ENCODE results near the gene DUSP28.

DUSP28 gene

DNA sequence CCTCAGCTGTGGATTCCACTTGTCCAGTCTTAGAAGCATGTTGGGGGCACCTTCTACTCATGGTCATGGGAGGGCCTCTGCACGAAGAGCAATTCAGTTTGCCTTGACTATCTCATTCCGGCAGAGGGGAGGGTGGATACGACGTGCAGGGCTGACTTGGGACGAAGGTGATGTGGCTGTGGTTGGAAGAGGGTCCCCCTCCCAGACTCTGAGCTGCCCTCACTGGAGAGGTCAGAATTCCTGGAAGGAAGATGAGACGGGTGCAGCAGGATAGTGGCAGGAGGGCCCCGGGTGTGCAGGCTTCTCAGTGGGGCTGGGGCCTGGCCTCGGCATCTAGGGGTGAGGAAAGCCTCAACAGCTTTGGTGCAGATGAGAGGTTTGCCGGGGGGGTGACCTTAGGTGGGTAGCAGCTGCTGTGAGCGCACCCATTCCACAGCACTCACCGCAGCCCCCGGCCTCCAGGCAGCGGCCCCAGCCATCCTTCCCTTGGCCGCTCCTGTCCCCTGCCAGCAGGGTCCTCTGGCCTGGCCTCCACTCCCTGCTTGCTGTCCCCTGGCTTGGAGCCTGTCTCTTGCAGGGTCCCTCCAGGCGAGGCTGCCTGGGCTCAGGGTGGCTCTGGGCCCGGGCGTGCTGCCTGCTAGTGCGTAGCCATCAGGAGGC lies 11.3 kb downstream of the DUSP28 start:
- H3K9ac ChIP-seq (ENCODE audit: low read depth, low read length) = no peak overlapping the region
- H3K27ac ChIP-seq (ENCODE audit: low read length) = no peak overlapping the region
- H3K36me3 ChIP-seq (ENCODE audit: insufficient read depth, low read depth, low read length) = no peaks in the 10 kb centered on the region
- H3K4me3 ChIP-seq (ENCODE audit: low read length) = no peak overlapping the region
- peaks cover 34% of the 10 kb centered on the region for H3K27me3 ChIP-seq (ENCODE audit: insufficient read depth, low read length)
- H3K9me3 ChIP-seq (ENCODE audit: insufficient read depth, low read depth, low read length) = no peaks in the 10 kb centered on the region
- H3K4me1 ChIP-seq (ENCODE audit: insufficient read depth, low read length) = no peaks in the 10 kb centered on the region

DNA sequence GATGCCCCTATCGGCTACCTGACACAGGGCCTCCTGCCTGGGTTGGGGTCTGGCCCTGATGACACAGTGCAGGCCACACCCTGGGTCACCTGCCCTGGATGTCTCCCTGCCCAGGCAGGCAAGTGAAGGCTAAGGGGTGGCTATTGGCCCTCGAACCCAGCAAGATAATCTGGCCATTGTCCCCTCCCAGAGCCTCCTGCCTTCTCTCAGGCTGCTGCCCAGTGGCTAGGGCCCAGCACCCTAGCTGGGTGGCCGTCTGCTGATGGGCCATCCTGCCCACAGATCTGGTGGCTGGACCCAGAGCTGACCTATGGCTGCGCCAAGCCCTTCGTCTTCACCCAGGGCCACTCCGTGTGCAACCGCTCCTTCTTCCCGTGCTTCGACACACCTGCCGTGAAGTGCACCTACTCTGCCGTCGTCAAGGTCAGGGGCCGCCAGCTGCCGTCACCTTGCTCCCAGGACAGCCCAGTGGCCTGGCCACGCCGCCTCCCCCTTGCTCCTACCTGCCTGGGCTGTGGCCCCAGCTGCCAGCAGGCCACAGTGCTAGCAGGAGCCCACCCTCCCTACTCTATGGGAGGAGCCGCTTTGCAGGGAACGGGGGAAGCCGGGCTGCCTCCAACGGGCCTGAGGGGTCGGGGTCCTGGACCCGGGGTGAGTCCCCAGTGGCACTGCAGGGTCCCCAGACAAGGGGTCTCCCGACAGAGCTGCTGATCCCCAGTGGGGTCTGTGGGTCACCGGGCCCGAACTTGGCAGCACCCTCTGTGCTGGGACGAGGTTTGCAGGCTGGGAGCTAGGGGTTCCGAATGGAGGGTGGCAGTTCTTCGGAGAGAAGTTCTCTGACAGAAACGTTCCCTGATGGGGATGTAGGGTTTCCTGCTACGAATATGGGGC lies 12.2 kb downstream of the DUSP28 start:
- Histone ChIP-seq H3K9me3 (ENCODE audit: insufficient read depth, low read depth, low read length) (no peaks in the 10 kb centered on the region), H3K27ac (ENCODE audit: low read length) (no peak overlapping the region), H3K4me3 (ENCODE audit: low read length) (no peak overlapping the region), H3K4me1 (ENCODE audit: insufficient read depth, low read length) (no peaks in the 10 kb centered on the region), H3K9ac (ENCODE audit: low read depth, low read length) (no peak overlapping the region), H3K27me3 (ENCODE audit: insufficient read depth, low read length) (peaks cover 25% of the 10 kb centered on the region), H3K36me3 (ENCODE audit: insufficient read depth, low read depth, low read length) (no peaks in the 10 kb centered on the region)

DNA sequence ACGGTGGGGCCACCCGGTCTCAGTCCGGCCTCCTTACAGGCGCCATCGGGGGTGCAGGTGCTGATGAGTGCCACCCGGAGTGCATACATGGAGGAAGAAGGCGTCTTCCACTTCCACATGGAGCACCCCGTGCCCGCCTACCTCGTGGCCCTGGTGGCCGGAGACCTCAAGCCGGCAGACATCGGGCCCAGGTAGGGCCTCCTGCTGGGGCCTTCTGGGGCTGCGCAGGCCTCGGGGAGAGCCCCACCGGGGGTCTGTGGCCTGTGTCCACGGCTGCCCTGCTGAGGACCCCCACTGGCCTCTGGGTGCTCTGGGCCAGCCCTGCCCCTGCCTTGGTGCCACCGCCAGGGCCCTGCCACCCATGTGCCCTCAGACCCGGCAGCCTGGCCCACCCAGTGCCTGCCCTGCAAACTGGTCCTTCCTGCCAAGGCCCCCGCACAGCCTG lies 12.9 kb downstream of the DUSP28 start:
- H3K9ac ChIP-seq (ENCODE audit: low read depth, low read length) = no peak overlapping the region
- H3K4me3 ChIP-seq (ENCODE audit: low read length) = no peak overlapping the region
- no peaks in the 10 kb centered on the region for H3K9me3 ChIP-seq (ENCODE audit: insufficient read depth, low read depth, low read length)
- H3K4me1 ChIP-seq (ENCODE audit: insufficient read depth, low read length) = no peaks in the 10 kb centered on the region
- no peaks in the 10 kb centered on the region for H3K36me3 ChIP-seq (ENCODE audit: insufficient read depth, low read depth, low read length)
- H3K27me3 ChIP-seq (ENCODE audit: insufficient read depth, low read length) = peaks cover 18% of the 10 kb centered on the region
- H3K27ac ChIP-seq (ENCODE audit: low read length) = no peak overlapping the region

DNA sequence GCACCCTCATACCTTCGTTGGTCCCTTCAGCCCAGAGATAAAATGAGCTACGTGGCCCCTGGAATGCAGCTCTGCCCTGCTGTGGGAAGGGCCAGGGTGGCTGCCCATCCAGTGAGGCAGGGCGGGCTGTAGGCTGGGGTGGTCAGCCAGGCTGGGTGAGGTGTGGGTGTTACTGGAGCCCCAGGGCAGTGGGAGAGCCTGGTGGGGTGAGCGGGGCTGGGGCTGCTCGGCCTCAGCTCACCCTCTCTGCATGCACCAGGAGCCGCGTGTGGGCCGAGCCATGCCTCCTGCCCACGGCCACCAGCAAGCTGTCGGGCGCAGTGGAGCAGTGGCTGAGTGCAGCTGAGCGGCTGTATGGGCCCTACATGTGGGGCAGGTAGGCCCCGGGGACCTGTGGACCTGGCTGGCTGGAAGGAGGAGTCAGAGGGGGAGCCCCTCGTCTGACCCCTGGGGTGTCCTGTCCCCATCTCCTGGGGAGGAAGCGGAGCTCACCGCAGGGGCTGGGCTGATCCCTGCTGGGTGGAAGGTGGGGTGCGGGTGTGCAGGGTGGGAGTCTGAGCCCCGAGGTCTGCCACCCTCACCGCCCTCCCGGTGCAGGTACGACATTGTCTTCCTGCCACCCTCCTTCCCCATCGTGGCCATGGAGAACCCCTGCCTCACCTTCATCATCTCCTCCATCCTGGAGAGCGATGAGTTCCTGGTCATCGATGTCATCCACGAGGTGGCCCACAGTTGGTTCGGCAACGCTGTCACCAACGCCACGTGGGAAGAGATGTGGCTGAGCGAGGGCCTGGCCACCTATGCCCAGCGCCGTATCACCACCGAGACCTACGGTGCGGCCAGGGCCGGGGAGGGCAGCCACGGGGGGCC lies 13.6 kb downstream of the DUSP28 start:
- no peak overlapping the region for H3K27ac ChIP-seq (ENCODE audit: low read length)
- H3K4me1 ChIP-seq (ENCODE audit: insufficient read depth, low read length) = no peaks in the 10 kb centered on the region
- H3K27me3 ChIP-seq (ENCODE audit: insufficient read depth, low read length) = peaks cover 18% of the 10 kb centered on the region
- no peak overlapping the region for H3K4me3 ChIP-seq (ENCODE audit: low read length)
- H3K36me3 ChIP-seq (ENCODE audit: insufficient read depth, low read depth, low read length) = no peaks in the 10 kb centered on the region
- no peaks in the 10 kb centered on the region for H3K9me3 ChIP-seq (ENCODE audit: insufficient read depth, low read depth, low read length)
- no peak overlapping the region for H3K9ac ChIP-seq (ENCODE audit: low read depth, low read length)

DNA sequence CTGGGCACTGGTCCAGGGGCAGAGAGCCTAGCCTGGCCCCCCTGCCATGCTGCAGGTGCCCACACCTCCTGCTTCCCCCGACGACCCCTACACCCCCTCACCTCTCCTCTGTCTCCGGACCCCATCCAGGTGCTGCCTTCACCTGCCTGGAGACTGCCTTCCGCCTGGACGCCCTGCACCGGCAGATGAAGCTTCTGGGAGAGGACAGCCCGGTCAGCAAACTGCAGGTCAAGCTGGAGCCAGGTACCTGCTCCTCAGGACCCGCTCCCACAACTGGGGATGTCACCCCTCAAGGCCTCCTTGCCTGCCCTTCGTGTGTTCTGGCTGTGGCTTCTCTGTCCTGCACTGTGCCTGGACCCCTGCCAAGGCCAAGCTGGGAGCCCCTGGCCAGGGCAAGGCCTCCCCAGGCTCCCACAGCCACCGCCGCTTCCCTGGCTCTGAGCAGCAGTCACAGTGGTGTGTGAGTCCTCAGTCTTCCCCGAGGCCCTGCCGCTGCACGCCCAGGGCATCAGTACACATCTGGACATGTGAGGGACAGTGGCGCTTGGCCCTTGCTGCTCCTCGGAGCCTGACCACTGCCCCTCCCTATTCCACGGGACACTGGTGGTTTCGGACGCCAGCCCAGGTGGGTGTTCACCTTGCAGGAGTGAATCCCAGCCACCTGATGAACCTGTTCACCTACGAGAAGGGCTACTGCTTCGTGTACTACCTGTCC lies 14.4 kb downstream of the DUSP28 start:
- Histone ChIP-seq H3K4me3 (ENCODE audit: low read length) (no peak overlapping the region), H3K27ac (ENCODE audit: low read length) (no peak overlapping the region), H3K9me3 (ENCODE audit: insufficient read depth, low read depth, low read length) (no peaks in the 10 kb centered on the region), H3K27me3 (ENCODE audit: insufficient read depth, low read length) (peaks cover 10% of the 10 kb centered on the region), H3K9ac (ENCODE audit: low read depth, low read length) (no peak overlapping the region), H3K4me1 (ENCODE audit: insufficient read depth, low read length) (no peaks in the 10 kb centered on the region), H3K36me3 (ENCODE audit: insufficient read depth, low read depth, low read length) (no peaks in the 10 kb centered on the region)

DNA sequence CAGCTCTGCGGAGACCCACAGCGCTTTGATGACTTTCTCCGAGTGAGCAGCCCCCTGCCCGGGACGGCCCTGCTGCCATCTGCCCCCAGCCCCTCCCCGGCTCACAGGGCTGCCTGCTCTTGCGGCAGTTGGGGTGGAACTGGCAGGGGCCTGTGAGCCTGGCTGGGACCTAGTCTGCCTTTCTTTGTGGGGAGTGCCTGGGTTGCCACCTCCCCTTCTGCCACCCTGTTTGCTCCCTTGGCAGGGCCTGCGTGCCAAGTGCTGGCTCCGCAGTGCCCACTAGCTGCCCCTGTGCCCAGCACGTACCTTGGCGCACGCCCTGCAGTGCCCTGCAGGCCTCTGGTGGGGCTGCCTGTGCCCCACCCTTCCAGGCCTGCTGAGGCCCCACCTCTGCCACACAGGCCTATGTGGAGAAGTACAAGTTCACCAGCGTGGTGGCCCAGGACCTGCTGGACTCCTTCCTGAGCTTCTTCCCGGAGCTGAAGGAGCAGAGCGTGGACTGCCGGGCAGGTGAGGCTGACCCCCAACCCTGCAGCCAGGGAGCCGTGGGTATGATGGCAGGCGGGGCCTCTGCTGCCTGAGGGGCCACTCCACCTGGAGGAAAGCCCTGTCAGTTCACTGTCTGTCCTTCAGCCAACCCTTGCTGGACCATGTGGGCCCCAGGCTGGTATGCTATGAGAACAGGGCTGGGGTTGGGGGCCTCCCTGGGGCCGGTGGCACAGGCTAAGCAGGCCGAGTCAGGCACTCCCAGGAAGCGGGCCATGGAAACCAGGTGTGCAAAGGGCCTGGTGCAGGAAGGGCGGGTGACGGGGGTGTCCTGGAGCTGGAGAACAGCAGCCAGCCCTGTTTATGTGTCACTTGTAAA lies 15.2 kb downstream of the DUSP28 start:
- H3K27me3 ChIP-seq (ENCODE audit: insufficient read depth, low read length) = peaks cover 2% of the 10 kb centered on the region; the same call in 1 of the 2 replicates
- no peaks in the 10 kb centered on the region for H3K4me1 ChIP-seq (ENCODE audit: insufficient read depth, low read length)
- no peak overlapping the region for H3K27ac ChIP-seq (ENCODE audit: low read length)
- no peak overlapping the region for H3K4me3 ChIP-seq (ENCODE audit: low read length)
- H3K9me3 ChIP-seq (ENCODE audit: insufficient read depth, low read depth, low read length) = no peaks in the 10 kb centered on the region
- H3K36me3 ChIP-seq (ENCODE audit: insufficient read depth, low read depth, low read length) = no peaks in the 10 kb centered on the region
- no peak overlapping the region for H3K9ac ChIP-seq (ENCODE audit: low read depth, low read length)

DNA sequence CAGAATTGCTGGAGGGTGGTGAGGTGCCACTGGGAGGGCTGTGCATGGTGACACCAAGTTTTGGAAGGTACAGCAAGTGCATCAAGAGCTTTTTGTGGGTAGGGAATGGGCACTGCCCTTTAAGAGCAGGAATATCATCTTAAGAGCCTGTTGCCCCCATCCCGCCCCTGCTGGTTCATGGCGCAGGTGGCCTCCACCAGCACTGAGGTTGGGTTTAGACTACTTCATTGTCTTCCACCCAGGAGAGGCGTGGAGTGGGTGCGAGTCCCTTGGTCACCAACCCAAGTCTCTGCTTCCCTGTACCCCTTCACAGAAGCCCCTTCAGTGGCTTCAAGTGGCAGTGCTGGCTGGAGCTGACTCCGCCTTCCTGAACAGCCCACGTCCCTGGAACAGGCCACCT lies 15.9 kb downstream of the DUSP28 start:
- Histone ChIP-seq H3K9ac (ENCODE audit: low read depth, low read length) (no peak overlapping the region), H3K4me1 (ENCODE audit: insufficient read depth, low read length) (no peaks in the 10 kb centered on the region; the same call in 1 of the 2 replicates), H3K4me3 (ENCODE audit: low read length) (no peak overlapping the region), H3K9me3 (ENCODE audit: insufficient read depth, low read depth, low read length) (no peaks in the 10 kb centered on the region), H3K27ac (ENCODE audit: low read length) (no peak overlapping the region), H3K36me3 (ENCODE audit: insufficient read depth, low read depth, low read length) (no peaks in the 10 kb centered on the region), H3K27me3 (ENCODE audit: insufficient read depth, low read length) (no peaks in the 10 kb centered on the region)

DNA sequence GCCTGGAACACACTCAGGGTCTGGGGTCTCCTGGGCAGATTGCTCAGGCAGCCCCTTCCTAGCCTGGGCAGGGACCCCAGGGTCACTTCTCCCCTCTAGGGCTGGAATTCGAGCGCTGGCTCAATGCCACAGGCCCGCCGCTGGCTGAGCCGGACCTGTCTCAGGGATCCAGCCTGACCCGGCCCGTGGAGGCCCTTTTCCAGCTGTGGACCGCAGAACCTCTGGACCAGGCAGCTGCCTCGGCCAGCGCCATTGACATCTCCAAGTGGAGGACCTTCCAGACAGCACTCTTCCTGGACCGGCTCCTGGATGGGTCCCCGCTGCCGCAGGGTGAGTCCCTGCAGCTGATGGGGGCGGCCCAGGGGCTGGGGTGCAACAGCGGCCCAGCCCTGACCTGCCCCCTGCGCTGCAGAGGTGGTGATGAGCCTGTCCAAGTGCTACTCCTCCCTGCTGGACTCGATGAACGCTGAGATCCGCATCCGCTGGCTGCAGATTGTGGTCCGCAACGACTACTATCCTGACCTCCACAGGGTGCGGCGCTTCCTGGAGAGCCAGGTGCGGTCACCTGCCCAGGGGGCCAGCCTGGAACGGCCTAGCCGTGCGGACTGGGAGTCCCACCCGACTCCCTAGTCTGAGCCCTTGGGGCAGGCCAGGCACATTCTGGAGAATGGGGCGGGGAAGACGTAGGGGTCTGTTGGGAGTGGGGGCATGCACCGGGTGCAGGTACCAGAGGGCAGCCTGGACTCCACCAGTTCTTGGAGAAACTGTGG lies 16.5 kb downstream of the DUSP28 start:
- Histone ChIP-seq H3K9ac (ENCODE audit: low read depth, low read length) (no peak overlapping the region), H3K27ac (ENCODE audit: low read length) (no peak overlapping the region), H3K4me3 (ENCODE audit: low read length) (no peak overlapping the region), H3K4me1 (ENCODE audit: insufficient read depth, low read length) (no peaks in the 10 kb centered on the region; the same call in 1 of the 2 replicates), H3K36me3 (ENCODE audit: insufficient read depth, low read depth, low read length) (no peaks in the 10 kb centered on the region), H3K9me3 (ENCODE audit: insufficient read depth, low read depth, low read length) (no peaks in the 10 kb centered on the region), H3K27me3 (ENCODE audit: insufficient read depth, low read length) (no peaks in the 10 kb centered on the region)

DNA sequence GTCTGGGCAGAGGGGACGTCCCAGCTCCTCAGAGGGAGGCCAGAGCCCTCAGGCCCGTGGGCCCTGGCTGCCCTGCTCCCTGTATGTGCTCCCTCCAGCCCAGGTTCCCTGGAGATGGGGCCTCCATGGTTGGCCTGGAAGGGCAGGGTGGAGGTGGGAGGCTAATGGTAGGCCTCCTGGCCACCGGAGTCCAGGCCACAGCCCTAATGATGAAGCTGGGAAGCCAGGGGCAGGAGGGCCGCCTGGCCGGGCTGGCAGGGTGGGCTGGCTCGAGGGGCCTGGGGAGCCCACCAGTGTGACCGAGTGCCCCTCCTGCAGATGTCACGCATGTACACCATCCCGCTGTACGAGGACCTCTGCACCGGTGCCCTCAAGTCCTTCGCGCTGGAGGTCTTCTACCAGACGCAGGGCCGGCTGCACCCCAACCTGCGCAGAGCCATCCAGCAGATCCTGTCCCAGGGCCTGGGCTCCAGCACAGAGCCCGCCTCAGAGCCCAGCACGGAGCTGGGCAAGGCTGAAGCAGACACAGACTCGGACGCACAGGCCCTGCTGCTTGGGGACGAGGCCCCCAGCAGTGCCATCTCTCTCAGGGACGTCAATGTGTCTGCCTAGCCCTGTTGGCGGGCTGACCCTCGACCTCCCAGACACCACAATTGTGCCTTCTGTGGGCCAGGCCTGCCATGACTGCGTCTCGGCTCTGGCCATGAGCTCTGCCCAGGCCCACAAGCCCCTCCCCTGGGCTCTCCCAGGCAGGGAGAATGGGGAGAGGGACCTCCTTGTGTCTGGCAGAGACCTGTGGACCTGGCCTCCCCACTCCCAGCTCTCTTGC lies 17.3 kb downstream of the DUSP28 start:
- Histone ChIP-seq H3K9ac (ENCODE audit: low read depth, low read length) (no peak overlapping the region), H3K27ac (ENCODE audit: low read length) (no peak overlapping the region), H3K36me3 (ENCODE audit: insufficient read depth, low read depth, low read length) (no peaks in the 10 kb centered on the region), H3K27me3 (ENCODE audit: insufficient read depth, low read length) (no peaks in the 10 kb centered on the region), H3K9me3 (ENCODE audit: insufficient read depth, low read depth, low read length) (no peaks in the 10 kb centered on the region), H3K4me1 (ENCODE audit: insufficient read depth, low read length) (no peaks in the 10 kb centered on the region; the same call in 1 of the 2 replicates), H3K4me3 (ENCODE audit: low read length) (no peak overlapping the region)
